GM21447 (cell line): Measurements from ENCODE around the gene FIZ1.
"Not testable (repeated sequence)": the region's sequence is repeated elsewhere in the genome, so short reads cannot be mapped to it uniquely, and the experiment has no call there.

Experiments
- ATAC-seq: cut with Tn5 transposase; IDR thresholded peaks from one replicate; pipeline ENCODE4 v1.9.1; 2021; ENCODE audit not compliant: unreplicated experiment

FIZ1 gene

DNA sequence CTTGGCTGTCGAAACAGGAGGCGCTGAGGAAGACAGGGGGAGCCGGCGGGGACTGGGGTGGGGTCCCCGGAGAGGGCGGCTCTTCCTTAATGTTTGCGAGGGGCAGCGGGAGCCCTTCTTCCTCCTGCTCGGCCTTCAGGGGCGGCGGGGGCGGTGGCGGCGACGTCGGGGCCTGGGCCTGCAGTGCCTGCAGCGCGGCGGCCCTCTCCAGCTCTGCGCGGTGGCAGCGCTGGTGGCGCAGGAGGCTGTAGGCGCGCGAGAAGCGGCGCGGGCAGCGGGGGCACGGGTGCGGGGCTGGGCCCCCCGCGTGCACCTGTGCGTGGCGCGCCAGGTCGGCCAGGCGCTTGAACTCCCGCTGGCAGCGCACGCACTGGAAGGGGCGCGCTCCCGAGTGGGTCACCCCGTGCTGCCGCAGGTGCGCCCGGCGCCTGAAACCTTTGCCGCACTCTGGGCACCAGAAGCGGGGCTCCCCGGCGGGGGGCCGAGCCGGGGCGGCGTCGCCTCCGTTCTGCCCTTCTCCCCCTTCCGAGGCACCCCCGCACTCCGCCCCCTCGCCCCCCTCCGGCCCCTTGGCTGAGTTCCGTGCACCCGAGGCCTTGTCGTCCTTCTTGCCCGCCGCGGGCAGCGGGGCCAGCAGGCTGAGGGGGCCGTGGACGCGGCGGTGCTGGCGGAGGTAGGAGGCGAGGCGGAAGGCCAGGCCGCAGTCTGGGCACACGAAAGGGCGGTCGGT is 21.1 kb downstream of the FIZ1 start:
- no peak for ATAC-seq

DNA sequence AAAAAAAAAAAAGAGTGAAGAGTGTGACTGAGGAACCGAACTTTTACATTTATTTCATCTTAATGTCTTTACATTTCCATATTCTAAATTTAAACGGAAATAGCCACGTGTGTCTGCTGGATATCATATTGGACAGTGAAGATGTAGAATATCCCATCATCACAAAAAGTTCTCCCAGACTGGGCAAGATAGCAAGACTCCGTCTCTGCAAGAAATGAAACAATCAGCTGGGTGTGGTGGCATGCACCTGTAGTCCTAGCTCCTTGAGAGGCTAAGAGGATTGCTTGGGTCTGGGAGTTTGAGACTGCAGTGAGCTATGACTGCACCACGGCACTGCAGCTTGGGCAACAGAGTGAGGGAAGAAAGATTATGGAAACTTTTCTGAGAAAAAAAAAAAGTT is 22.6 kb downstream of the FIZ1 start:
- ATAC-seq: no peak

DNA sequence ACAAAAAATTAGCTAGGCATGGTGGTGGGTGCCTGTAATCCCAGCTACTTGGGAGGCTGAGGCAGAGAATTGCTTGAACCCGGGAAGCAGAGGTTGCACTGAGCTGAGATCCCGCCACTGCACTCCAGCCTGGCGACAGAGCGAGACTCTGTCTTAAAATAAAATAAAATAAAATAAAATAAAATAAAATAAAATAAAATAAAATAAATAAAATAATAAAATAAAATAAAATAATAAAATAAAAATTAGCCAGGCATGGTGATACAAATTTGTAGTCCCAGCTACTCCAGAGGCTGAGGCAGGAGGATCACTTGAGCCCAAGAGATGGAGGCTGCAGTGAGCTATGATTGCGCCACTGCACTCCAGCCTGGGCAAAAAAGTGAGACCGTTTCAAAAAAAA is 25.4 kb downstream of the FIZ1 start:
- not testable (repeated sequence) for ATAC-seq

DNA sequence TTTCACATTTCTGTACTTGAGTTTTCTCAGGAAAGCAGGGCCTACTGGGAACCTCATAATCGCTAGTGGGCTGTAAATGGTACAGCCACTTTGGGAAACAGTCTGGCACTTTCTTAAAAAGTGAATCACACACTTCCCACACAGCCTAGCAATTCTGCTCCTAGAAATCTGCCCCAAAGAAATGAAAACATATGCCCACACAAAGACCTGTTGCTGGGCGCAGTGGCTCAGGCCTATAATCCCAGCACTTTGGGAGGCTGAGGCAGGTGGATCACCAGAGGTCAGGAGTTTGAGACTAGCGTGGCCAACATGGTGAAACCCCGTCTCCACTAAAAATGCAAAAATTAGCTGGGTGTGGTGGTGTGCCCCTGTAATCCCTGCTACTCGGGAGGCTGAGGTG is 29.8 kb downstream of the FIZ1 start:
- not testable (repeated sequence) for ATAC-seq

DNA sequence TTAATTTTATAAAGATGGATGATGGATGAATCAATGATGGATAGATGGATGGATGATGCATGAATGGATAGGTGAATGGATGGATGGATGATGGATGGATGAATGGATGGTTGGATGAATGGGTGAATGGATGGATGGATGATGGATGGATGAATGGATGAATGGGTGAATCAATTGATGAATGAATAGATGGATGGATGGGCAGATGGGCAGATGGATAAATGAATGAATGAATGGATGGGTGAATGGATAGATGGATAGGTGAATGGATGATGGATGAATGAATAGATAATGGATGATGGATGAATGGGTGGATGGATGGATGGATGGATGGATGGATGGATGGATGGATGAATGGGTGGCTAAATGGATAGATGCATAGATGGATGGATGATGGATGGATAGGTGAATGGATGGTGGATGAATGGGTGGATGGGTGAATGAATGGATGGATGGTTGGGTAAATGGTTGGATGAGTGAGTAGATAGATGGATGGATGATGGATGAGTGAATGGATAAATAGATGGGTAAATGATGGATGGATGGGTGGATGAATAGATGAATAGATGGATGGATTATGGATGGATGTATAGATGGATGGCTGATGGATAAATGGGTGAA is 31.5 kb downstream of the FIZ1 start:
- no peak for ATAC-seq

DNA sequence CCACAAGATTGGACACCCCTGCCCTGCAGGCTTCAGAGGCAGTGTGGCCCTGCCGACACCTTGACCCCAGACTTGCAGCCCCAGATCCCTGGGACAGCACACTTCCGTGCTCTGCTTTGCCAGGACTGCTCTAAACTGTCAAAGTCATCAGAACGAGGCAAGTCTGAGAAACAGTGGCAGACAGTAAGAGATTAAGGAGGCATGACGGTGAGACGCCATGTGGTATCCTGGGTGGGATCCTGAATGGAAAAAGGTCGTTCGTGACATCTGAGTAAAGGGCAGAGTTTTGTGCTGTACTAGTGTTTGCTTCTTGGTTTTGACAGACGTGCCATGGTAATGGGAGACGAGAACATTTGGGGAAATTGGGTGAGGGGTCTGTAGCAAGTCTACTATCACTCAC is 32.5 kb downstream of the FIZ1 start:
- no peak for ATAC-seq

DNA sequence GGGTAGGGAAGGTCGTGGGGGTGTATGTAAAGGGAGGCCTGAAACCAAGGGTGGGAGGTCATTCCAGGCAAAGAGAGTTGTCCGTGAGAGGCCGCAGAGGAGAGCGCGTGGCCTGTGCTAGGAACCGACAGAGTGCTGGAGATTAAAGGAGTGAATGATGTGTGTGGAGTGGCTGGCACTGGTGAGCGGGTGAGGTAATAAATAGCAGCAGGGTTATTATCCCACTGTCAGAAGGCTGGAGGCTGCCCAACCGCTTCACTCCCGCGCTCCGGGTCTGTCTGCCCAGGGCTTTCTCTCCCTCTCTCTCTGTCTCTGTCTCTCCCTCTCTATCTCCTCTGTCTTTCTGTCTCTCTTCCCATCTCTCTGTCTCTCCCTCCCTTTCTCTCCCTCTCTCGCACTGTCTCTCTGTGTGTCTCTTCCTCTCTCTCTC is 36.0 kb downstream of the FIZ1 start:
- ATAC-seq: no peak

DNA sequence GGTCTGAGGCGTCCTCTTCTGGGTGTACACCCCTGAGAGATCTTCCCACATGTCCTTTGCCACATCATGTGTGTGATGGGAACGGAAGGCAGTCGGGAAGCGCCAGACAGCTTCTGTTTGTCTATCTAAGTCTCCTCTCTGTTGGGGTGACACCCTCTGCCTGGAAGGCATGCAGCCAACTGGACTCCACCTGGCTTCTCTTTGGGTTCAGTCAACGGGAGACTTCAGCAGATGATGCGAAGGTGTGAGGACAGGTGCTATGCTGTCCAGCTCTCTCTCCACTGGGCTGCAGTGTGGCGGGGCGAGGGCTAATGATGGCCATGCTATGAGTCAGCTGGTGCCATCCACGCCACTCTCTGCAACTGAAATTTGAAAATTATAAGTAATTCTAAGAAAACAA is 39.6 kb downstream of the FIZ1 start:
- no peak for ATAC-seq

DNA sequence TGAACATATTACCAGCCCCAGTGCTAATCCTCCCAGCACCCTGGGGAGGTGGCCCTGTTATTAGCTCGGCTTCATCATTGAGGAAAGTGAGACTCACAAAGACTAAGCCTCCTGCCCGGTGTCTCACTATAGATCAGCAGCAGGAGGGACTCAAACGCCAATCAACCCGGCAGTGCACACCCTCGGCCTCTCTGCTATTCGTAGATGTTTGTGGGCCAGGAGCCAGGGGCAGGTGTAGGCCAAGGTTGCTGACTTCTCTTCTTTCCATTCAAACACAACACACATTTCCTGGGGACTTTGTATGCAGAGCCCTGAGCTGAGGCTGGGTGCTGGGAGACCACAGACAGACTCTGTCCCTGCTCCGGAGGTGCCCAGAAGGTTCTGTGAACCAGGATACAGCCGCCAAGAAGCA is 44.6 kb downstream of the FIZ1 start:
- ATAC-seq: no peak

DNA sequence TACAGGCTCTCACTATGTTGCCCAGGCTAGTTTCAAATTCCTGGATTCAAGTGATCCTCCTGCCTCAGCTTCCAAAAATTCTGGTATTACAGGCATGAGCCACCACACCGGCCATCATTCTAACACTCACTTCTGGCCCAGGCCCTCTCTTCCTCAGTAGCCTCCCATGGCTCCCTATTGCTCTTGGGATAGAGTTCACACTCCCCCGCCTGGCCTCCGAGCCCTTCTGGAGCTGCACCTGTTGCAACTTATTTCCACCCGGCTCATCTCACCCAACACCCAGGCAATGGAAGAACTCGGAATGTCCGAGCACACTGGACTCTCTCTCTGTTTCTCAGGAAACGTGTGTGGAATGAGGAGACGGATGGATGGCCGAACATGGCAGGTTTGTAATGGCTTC is 45.0 kb downstream of the FIZ1 start:
- no peak for ATAC-seq

DNA sequence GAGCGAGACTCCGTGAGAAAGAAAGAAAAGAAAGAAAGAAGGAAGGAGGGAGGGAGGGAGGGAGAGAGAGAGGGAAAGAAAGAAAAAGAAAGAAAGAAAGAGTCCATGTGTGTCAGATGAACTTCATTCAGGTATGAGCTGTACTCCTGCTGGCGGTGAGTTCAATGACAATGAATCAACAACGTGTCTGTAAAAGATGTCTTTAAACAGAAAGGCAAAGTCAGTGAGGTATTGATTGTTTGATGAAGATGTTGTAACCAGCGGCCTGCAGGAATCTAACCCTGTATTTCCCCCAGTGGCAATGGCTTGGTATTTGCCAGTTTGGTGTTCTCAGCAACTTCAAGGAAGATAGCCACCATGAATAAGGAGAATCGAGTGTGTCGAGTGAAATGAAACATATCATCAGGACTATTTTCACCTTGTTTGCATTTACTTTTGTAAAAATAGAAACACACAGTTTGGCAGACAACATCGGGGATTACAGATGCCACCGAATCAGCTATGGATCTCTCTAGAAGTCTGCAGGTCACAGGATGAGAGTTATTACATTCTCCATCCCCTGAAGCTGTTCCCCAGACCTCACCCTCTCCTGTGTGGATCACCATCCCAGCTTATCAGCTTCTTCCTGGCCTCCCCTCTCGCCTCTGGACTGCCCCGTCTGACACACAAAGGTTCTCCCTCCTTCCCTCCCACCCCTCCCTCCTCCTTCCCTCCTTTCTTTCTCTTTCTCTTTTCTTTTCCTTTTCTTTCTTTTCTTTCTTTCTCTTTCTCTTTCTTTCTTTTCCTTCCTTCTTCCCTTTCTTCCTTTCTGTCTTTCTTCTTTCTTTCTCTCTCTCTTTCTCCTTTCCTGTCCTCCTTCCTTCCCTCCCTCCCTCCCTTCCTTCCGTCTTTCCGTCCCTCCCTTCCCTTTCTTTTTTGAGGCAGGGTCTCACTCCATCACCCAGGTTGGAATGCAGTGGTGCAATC is 45.8 kb downstream of the FIZ1 start:
- ATAC-seq: no peak

DNA sequence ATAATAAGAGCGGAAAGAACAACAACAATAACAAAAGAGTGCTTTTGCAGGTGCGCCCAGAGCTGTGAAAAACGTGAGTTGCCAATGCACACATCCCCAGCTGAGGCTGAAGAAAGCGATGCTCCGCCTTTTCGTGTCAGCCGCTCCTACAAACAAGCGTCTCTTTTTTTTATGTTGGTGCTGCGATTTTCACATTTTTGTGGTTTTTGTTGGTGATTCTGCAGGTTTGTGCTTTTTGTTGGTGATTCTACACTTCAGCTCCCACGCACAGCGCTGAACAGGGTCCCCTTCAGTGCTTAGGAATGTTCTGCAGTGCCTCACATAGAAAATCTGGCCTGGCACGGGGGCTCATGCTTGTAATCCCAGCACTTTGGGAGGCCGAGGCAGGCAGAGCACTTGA is 46.7 kb downstream of the FIZ1 start:
- no peak for ATAC-seq

DNA sequence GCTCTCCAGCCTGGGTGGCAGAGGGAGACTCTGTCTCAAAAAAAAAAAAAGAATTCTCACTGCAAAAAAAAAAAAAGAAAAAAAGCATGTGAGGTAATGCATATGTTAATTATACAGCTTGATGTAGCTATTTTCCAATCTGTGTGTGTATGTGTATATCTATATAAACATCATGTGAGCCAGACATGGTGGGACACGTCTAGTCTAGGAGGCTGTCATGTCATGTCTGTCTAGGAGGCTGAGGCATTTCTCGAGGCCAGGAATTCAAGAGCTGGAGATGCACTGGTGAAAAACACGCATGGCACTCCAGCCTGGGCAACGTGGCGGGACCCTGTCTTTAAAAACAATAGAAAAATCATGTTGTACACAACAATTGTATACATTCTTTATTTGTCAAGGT is 47.1 kb downstream of the FIZ1 start:
- ATAC-seq: no peak

DNA sequence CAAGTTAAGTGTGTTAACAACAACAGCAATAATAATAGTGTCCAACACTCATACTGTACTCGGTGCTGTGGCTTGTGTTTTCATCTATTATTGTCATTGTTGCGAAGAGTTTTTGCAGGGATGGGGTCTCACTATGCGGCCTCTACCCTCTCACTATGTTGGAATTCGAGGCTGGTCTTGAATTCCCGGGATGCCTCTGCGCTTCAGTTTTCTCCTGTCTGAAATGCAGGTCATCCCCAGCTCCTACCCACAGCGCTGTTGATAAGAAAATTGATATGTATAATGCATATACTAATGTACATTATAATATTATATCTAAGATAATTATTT is 49.0 kb downstream of the FIZ1 start:
- ATAC-seq: no peak

DNA sequence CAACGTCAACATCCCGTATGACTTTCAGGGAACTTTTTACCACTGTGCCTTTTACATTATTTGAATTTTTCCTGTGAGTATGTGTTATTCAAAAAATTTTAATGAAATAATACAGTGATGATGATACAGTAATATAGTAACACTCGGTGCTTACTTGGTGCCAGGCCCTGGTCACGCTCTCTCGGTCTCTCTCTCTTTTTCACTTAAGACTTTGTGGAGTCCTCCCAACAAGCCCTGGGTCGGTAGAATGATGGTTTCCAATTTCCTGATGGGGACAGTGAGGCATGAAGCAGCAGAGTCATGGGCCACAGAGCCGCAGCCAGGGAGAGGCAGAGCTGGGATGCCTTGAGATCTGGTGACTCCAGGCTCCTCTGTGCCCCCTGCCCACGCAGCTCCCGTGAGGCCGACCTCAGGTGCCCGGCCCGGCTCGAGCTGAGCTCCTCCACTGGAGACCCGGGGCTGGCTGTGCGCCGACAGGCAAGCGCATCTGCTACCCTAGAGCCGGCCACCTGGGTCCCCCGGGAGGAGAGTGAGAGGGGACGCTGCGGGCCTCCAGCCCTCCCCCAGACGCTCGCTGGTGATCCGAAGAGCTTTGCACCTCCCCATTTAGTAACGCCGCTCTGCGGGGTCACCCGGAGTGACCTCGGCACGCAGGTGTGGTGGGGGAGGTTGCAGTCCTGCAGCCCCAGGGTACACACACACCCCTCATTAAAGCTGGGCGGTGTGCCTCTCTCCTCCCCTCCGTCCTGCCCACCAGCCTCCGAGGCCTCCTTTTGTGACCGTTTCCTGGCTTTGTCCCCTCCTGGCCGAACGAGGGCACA is 49.6 kb downstream of the FIZ1 start:
- ATAC-seq: no peak

DNA sequence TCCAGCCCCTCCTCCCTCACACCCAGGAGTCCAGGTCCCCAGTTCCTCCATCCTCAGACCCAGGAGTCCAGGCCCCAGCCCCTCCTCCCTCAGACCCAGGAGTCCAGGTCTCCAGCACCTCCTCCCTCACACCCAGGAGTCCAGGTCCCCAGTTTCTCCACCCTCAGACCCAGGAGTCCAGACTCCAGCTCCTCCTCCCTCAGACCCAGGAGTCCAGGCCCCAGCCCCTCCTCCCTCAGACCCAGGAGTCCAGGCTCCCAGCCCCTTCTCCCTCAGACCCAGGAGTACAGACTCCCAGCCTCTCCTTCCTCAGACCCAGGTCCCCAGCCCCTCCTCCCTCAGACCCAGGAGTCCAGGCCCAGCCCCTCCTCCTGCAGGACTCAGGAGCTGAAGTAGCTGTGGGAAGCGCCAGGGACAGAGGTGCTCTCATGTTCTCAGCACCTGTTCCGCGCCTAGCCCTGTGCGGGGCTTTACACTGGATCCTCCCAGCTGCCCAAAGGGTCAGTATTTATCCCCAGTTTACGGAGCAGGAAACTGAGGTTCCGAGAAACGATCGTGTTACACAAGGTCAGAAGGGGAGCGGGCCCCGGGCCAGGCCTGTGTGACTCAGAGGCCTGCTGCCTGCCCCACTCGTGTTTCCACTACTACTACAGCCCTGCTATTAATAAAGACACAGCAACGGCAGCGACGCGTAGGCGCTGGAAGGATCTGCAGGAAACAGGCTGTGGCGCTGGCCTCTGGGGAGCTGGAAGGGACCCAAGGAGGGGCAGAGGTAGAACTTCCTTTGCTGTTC is 52.3 kb downstream of the FIZ1 start:
- no peak for ATAC-seq

DNA sequence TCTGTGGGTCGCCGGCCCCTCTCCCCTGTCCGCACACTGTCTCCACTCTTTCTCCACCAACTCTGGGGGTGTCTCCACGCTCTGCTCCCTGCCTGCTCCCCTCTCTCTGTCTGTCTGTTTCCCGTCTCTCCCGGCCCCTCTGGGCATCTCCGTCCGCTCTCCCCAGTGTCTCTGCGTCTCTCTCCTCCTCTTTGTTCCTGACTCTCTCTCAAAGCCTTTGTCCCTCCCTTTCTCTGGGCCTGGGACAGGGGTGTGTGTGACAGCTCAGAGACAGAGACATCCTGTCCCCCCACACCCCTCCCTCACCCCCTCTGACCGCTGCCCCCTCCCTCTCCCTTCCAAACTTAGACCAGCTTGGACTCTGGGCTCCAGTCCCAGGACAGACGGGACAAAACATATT is 53.3 kb downstream of the FIZ1 start:
- ATAC-seq: no peak

DNA sequence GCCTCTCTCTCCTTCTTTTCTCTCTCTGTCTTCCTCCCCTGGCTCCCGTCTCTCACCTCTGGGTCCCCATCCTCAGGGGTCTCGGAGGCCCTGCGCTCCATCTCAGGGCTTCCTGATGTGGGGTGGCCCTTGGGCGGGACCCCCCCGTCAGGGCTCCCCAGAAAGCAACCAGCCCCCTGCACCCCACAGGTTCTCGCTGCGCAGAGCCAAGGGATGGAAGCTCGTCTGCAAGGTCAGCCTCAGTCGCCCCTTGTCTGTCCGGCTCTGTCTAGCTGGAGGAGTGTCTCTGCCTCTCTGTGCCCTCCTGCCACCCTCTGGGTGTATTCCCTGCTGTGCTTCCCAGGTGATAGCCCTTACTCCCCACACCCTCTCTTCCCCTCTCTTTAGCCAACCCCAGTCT is 53.9 kb downstream of the FIZ1 start, which contains the start of gene SBK3:
Gene SBK3 (minus strand): TSS at position 101 of the 400 bp plus-strand sequence. CDS start 0 bp downstream, at position 101.
- no peak for ATAC-seq

DNA sequence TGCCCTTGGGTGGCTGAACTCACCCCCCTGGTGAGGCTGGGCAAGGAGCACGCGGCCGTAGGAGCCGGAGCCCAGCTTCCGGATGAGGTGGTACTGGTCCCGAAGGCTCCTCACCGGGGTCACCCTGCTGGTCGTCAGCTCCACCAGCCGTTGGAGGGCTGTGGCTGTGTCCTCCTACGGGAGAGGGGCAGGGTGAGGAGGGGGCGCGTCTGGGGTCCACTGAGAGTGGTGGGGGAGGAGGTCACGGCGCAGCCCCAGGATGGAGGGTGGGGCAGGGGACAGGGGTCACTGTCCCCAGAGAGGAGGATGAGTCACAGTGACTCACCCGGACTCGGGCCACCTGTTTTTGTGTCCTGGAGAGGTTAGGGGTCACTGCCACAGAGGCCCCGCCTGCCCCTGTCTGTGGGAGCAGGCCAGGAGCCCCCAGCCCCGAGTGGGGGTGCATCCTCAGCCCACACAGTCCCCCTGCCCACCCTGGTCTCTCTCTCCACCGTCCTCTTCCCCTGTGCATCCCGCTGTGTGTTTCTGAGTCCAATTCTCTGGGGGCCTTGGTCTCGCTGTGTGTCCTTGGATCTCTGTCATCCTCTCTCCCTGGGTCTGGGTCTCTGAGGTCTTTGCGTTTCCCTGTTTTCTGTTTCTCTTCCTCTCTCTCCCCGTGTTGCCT is 54.4 kb downstream of the FIZ1 start:
- ATAC-seq: no peak

DNA sequence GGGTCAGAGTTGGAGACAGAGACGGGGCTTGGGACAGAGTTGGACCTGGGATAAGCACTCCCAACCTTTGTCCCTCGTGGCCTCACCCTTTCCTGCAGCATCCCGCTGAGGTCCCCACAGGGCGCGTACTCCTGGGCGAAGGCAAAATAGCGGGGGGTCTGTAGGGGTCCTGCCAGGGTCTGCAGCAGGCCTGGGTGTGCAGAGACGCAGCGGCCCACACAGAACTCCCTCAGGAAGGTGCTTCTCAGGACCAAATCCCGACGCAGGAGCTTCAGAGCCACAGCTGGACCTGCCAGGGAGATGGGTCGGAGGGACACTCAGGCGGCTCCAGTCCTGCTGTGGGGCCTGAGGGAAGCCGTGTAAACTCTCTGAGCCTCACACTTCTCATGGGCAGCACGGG is 55.3 kb downstream of the FIZ1 start:
- ATAC-seq: no peak
